MM.1S (cell line): ENCODE results near the gene KLHL20.
"Not testable (repeated sequence)": the region's sequence is repeated elsewhere in the genome, so short reads cannot be mapped to it uniquely, and the experiment has no call there.

Source experiments
- DNase-seq: peaks from one replicate; pipeline ENCODE4 v3.0.0-alpha.2; 2015
- H2AFZ ChIP-seq: fragments of 300-600 bp; sonication (generic); 2 replicates; pipeline ENCODE4 v1.6.0; 2016; ENCODE audit warnings: antibody characterized with exemption, low read length
- H3F3A ChIP-seq: fragments of 300-600 bp; sonication (generic); 2 replicates; pipeline ENCODE4 v1.6.1; 2016; ENCODE audit warnings: mild to moderate bottlenecking, antibody characterized with exemption, low read length, moderate library complexity, mixed read lengths; ENCODE audit not compliant: insufficient read depth
- H3K27ac ChIP-seq: fragments of 300-600 bp; sonication (generic); 2 replicates; pipeline ENCODE4 v1.5.1; 2016; ENCODE audit warnings: mild to moderate bottlenecking, low read length
- H3K27me3 ChIP-seq: fragments of 300-600 bp; sonication (generic); replicated peaks from 2 replicates; pipeline ENCODE4 v1.6.0; 2016; ENCODE audit warnings: low read length; ENCODE audit not compliant: insufficient read depth
- H3K36me3 ChIP-seq: fragments of 300-600 bp; sonication (generic); replicated peaks from 2 replicates; pipeline ENCODE4 v1.6.1; 2016; ENCODE audit warnings: mild to moderate bottlenecking, low read length, mixed read lengths; ENCODE audit not compliant: insufficient read depth
- H3K4me1 ChIP-seq: fragments of 300-600 bp; sonication (generic); 2 replicates; pipeline ENCODE4 v1.6.1; 2016; ENCODE audit warnings: low read length, mixed read lengths
- H3K4me2 ChIP-seq: fragments of 300-600 bp; sonication (generic); 2 replicates; pipeline ENCODE4 v1.6.0; 2016; ENCODE audit warnings: low read depth, low read length
- H3K4me3 ChIP-seq: fragments of 300-600 bp; sonication (generic); 2 replicates; pipeline ENCODE4 v1.5.1; 2016; ENCODE audit warnings: low read length, mixed read lengths
- H3K79me2 ChIP-seq: fragments of 300-600 bp; sonication (generic); 2 replicates; pipeline ENCODE4 v1.6.1; 2016; ENCODE audit warnings: mixed run types, low read length, mixed read lengths
- H3K9ac ChIP-seq: fragments of 300-600 bp; sonication (generic); 2 replicates; pipeline ENCODE4 v1.6.1; 2016; ENCODE audit warnings: low read length, mixed read lengths
- H3K9me2 ChIP-seq: fragments of 300-600 bp; sonication (generic); replicated peaks from 2 replicates; pipeline ENCODE4 v1.6.1; 2016; ENCODE audit warnings: mild to moderate bottlenecking, low read length, mixed read lengths; ENCODE audit not compliant: insufficient read depth
- H3K9me3 ChIP-seq: fragments of 300-600 bp; sonication (generic); replicated peaks from 2 replicates; pipeline ENCODE4 v1.6.1; 2016; ENCODE audit warnings: mild to moderate bottlenecking, low read length, mixed read lengths; ENCODE audit not compliant: insufficient read depth
- H4K20me1 ChIP-seq: fragments of 300-600 bp; sonication (generic); 2 replicates; pipeline ENCODE4 v1.6.1; 2016; ENCODE audit warnings: mild to moderate bottlenecking, low read length, moderate library complexity, mixed read lengths; ENCODE audit not compliant: insufficient read depth
- CTCF ChIP-seq: fragments of 300-600 bp; sonication (generic); IDR thresholded peaks from 2 replicates; pipeline ENCODE4 v1.5.1; 2016; ENCODE audit warnings: antibody characterized with exemption, low read length, mixed read lengths
- EZH2 ChIP-seq: fragments of 300-600 bp; sonication (generic); optimal IDR thresholded peaks from 2 replicates; pipeline ENCODE3; 2017; ENCODE audit warnings: low read depth, mild to moderate bottlenecking, antibody characterized with exemption, low read length, mixed read lengths
- EZH2phosphoT487 ChIP-seq: fragments of 300-600 bp; sonication (generic); IDR thresholded peaks from 2 replicates; pipeline ENCODE4 v1.6.1; 2018; ENCODE audit warnings: antibody characterized with exemption, low read length

The KLHL20 gene

GRCh38 chr1:173768827-173769226 lies 54.0 kb downstream of the KLHL20 start:
- TF ChIP-seq CTCF = no peak
- TF ChIP-seq EZH2phosphoT487 = no peak
- TF ChIP-seq EZH2 = no peak
- Histone ChIP-seq H2AFZ (no peak overlapping the region), H3F3A (no peaks in the 10 kb centered on the region), H3K4me3 (no peak overlapping the region), H3K27me3 (no peaks in the 10 kb centered on the region), H3K9ac (no peak overlapping the region), H3K9me3 (no peaks in the 10 kb centered on the region), H4K20me1 (no peaks in the 10 kb centered on the region), H3K79me2 (no peaks in the 10 kb centered on the region), H3K4me2 (no peak overlapping the region), H3K9me2 (no peaks in the 10 kb centered on the region), H3K36me3 (no peaks in the 10 kb centered on the region), H3K27ac (no peak overlapping the region), H3K4me1 (no peaks in the 10 kb centered on the region)
- no peak for DNase-seq

- H2AFZ ChIP-seq = not testable (repeated sequence)
Observed at GRCh38 chr1:173770330-173770729, 55.5 kb downstream of the KLHL20 start.

GRCh38 chr1:173771560-173771959 lies 56.8 kb downstream of the KLHL20 start:
- H3K36me3 ChIP-seq = no peaks in the 10 kb centered on the region
- H4K20me1 ChIP-seq = no peaks in the 10 kb centered on the region

More at GRCh38 chr1:173770330-173770729, 55.5 kb downstream of the KLHL20 start:
- not testable (repeated sequence) for H3K4me3 ChIP-seq, H3K9ac ChIP-seq, H3K9me3 ChIP-seq, H3K4me2 ChIP-seq, H4K20me1 ChIP-seq, H3K79me2 ChIP-seq, H3K9me2 ChIP-seq, H3F3A ChIP-seq, H3K36me3 ChIP-seq, DNase-seq, H3K4me1 ChIP-seq, H3K27me3 ChIP-seq, H3K27ac ChIP-seq

More at GRCh38 chr1:173771560-173771959, 56.8 kb downstream of the KLHL20 start:
- Histone ChIP-seq H3K4me1 (no peaks in the 10 kb centered on the region), H2AFZ (no peak overlapping the region), H3K27ac (no peak overlapping the region), H3K27me3 (no peaks in the 10 kb centered on the region), H3F3A (no peaks in the 10 kb centered on the region), H3K4me2 (no peak overlapping the region), H3K4me3 (no peak overlapping the region), H3K9me2 (no peaks in the 10 kb centered on the region), H3K79me2 (no peaks in the 10 kb centered on the region), H3K9me3 (no peaks in the 10 kb centered on the region), H3K9ac (no peak overlapping the region)
- TF ChIP-seq CTCF (no peak), EZH2phosphoT487 (no peak), EZH2 (no peak)
- DNase-seq = no peak
